Epithelial cell of esophagus (primary cell): Measurements from ENCODE around the gene RIPPLY3.

ENCODE experiments used
- DNase-seq: peaks from one replicate; pipeline ENCODE4 v3.0.0; 2010; ENCODE audit warnings: low read depth
- H3K4me3 ChIP-seq: 2 replicates; pipeline ENCODE4 v1.5.1; 2011; ENCODE audit warnings: mild to moderate bottlenecking, low read length, control low read depth
- TF ChIP-seq, protein P1 (sequence below): IDR thresholded peaks from 2 replicates; pipeline ENCODE4 v1.5.1; 2011; ENCODE audit warnings: low read depth, mild to moderate bottlenecking, low read length, control low read depth, inconsistent platforms; ENCODE audit not compliant: insufficient read depth; ENCODE audit errors: missing control alignments

RIPPLY3 gene

GRCh38 chr21:36965720-36966065 is 40.8 kb upstream of the RIPPLY3 start:
- TF ChIP-seq, protein P1, sequence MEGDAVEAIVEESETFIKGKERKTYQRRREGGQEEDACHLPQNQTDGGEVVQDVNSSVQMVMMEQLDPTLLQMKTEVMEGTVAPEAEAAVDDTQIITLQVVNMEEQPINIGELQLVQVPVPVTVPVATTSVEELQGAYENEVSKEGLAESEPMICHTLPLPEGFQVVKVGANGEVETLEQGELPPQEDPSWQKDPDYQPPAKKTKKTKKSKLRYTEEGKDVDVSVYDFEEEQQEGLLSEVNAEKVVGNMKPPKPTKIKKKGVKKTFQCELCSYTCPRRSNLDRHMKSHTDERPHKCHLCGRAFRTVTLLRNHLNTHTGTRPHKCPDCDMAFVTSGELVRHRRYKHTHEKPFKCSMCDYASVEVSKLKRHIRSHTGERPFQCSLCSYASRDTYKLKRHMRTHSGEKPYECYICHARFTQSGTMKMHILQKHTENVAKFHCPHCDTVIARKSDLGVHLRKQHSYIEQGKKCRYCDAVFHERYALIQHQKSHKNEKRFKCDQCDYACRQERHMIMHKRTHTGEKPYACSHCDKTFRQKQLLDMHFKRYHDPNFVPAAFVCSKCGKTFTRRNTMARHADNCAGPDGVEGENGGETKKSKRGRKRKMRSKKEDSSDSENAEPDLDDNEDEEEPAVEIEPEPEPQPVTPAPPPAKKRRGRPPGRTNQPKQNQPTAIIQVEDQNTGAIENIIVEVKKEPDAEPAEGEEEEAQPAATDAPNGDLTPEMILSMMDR = no peak
- DNase-seq = no peak
- peak overlapping the region; percentile 61 for H3K4me3 ChIP-seq

- DNase-seq = peak; percentile 75
- TF ChIP-seq, protein P1 = no peak
- H3K4me3 ChIP-seq = peak within 1 kb of the TSS; percentile 61
These were observed 40.3 kb upstream of the RIPPLY3 start, which contains the start of gene HLCS for GRCh38 chr21:36966066-36966820. HLCS (minus strand) TSS chr21:36966669; CDS start chr21:36966638, 31 bp downstream.

GRCh38 chr21:36966821-36967768 is 39.4 kb upstream of the RIPPLY3 start:
- no peak for DNase-seq
- H3K4me3 ChIP-seq = peak overlapping the region; percentile 36
- TF ChIP-seq, protein P1 = no peak

- DNase-seq = no peak
- no peak overlapping the region for H3K4me3 ChIP-seq
- TF ChIP-seq, protein P1 = no peak
These were observed 38.1 kb upstream of the RIPPLY3 start for GRCh38 chr21:36968414-36968813.

DNA sequence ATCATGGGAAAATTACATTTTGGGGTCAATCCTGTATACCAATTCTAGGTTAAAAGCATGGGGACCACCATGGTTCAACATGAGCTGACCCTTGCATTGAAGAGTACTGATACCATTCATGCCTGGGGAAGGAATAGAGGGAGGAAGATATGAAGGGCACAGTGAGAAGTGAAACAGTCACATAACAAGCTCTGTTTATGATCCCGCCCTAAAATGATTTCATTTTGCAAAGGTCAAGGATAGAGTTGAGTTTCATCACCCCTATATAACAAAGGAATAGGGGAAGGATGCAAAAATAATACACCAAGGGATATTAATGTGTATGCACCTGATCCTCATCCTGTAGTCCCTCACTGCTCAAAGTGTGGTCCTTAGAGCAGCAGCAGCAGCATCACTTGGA is 37.5 kb upstream of the RIPPLY3 start:
- no peak overlapping the region for H3K4me3 ChIP-seq
- no peak for DNase-seq
- TF ChIP-seq, protein P1 = no peak

DNA sequence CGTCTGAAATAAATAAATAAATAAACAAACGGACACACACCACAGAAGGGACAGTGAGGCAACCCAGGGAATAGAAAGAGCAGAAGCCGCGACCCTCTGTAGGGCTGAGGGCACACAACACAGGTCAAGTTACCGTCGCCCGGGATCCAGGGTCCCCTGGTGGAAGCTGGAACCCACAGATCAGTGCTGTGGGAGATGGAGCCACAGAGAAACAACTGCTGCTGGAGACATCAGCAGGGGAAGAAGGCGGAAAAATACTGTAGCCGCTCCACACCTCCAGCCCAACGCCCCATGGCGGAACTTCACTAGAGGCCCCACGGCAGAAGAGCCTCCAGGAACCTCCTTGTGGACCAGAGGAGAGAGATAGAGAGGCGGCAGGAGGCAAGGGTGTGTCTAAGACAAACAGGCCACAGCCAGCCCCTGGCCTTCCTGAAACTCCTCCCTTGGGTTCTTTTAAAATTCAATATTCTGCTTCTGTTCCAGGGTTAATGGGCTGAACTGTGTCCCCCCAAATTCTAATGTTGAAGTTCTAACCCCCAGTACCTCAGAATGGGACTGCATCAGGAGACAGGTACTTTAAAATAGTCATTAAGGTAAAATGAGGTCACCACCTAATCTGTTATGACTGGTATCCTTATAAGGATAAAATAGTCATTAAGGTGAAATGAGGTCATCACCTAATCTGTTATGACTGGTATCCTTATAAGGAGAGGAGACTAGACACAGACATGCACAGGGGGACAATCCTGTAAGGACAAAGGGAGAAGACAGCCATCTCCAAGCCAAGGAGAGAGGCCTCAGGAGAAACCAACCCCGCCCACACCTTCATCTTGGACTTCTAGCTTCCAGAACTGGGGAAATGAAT is 32.3 kb upstream of the RIPPLY3 start:
- no peak for DNase-seq

More for the DNA sequence above, 32.3 kb upstream of the RIPPLY3 start:
- H3K4me3 ChIP-seq = no peak overlapping the region
- TF ChIP-seq, protein P1 = no peak
